Testis (tissue), 3 donors: Measurements from ENCODE around the gene RSPRY1. TPM values are rescaled to one million over a fixed set of nuclear protein-coding genes. Genes with fewer than 3 reads are reported as not detected.

ENCODE experiments used
- DNase-seq: peaks from one replicate; pipeline ENCODE4 v3.0.0-alpha.2; 2019
- H3K27ac ChIP-seq, 2 donors: fragments of 200-600 bp; sonication (generic); one replicate each; pipeline ENCODE4 v1.5.1; 2019
- H3K27me3 ChIP-seq: fragments of 200-600 bp; sonication (generic); one replicate; pipeline ENCODE4 v1.5.1; 2019
- H3K36me3 ChIP-seq: fragments of 200-600 bp; sonication (generic); one replicate; pipeline ENCODE4 v1.5.1; 2017; ENCODE audit warnings: low read depth; ENCODE audit errors: missing control alignments
- H3K4me1 ChIP-seq: fragments of 200-600 bp; sonication (generic); one replicate; pipeline ENCODE4 v1.5.1; 2019
- H3K4me3 ChIP-seq, 2 donors: fragments of 200-600 bp; sonication (generic); one replicate each; pipeline ENCODE4 v1.5.1; 2017 to 2019
- H3K9me3 ChIP-seq: fragments of 200-600 bp; sonication (generic); one replicate; pipeline ENCODE4 v1.5.1; 2017
- CTCF ChIP-seq, 3 experiments: fragments of 450-650 bp in 2 of 3; fragments of 200-600 bp in 1 of 3; sonication (generic) in 1 of 3; IDR thresholded peaks; one replicate each; pipeline ENCODE4 v1.5.1; 2016 to 2019; ENCODE audit warnings: antibody characterized with exemption in 3 of 3, mild to moderate bottlenecking in 2 of 3, moderate library complexity in 1 of 3
- POLR2A ChIP-seq: fragments of 450-650 bp; IDR thresholded peaks from one replicate; pipeline ENCODE4 v1.6.1; 2017; ENCODE audit warnings: antibody characterized with exemption, mild to moderate bottlenecking, moderate library complexity
- WGBS, 2 donors: methylation state at CpG; one replicate each; pipeline ENCODE4 v1.1.5; 2018; 5-methylcytosine and 5-hydroxymethylcytosine counted together
- intact Hi-C: fragments of 100-400 bp; cut with DNase I; formaldehyde crosslinking; loops from one replicate; pipeline ENCODE4 v1.15.1; 2023; ENCODE audit warnings: low total_unique reads
- polyA plus RNA-seq: library from polyadenylated mRNA; stranded (reverse); fragments of 350-450 nt; fragmentation: Illumina TruSeq; extraction: RNeasy Lipid Tissue Mini Kit (QIAGEN cat#74804); gene quantifications from one replicate; pipeline ENCODE4 v1.2.3, GENCODE V29; 2014; ENCODE audit warnings: low read depth, low replicate concordance; ENCODE audit not compliant: insufficient read depth
- total RNA-seq, 2 donors: library from RNA; depleted of rRNA; stranded (reverse); fragments of >200 nt; gene quantifications; one replicate each; pipeline ENCODE4 v1.2.3, GENCODE V29; 2016

The RSPRY1 gene
- total and polyA plus RNA-seq, 3 donors from 2014 or later, result 53.0 to 81.2 (median 73.3) TPM

GRCh38 chr16:57234707-57235092 lies 48.6 kb downstream of the RSPRY1 start:
- no peak for DNase-seq
- H3K27me3 ChIP-seq, result no peaks in the 10 kb centered on the region
- H3K9me3 ChIP-seq, result no peaks in the 10 kb centered on the region
- TF ChIP-seq POLR2A, result no peak
- no peak for TF ChIP-seq CTCF (IDR thresholded peaks at IDR 0.05)
- intact Hi-C loops, result no loop called here
- H3K27ac ChIP-seq, result no peak overlapping the region
- no peak overlapping the region for H3K4me3 ChIP-seq
- H3K4me1 ChIP-seq, result no peaks in the 10 kb centered on the region
- H3K36me3 ChIP-seq, result peaks cover 4% of the 10 kb centered on the region

DNA sequence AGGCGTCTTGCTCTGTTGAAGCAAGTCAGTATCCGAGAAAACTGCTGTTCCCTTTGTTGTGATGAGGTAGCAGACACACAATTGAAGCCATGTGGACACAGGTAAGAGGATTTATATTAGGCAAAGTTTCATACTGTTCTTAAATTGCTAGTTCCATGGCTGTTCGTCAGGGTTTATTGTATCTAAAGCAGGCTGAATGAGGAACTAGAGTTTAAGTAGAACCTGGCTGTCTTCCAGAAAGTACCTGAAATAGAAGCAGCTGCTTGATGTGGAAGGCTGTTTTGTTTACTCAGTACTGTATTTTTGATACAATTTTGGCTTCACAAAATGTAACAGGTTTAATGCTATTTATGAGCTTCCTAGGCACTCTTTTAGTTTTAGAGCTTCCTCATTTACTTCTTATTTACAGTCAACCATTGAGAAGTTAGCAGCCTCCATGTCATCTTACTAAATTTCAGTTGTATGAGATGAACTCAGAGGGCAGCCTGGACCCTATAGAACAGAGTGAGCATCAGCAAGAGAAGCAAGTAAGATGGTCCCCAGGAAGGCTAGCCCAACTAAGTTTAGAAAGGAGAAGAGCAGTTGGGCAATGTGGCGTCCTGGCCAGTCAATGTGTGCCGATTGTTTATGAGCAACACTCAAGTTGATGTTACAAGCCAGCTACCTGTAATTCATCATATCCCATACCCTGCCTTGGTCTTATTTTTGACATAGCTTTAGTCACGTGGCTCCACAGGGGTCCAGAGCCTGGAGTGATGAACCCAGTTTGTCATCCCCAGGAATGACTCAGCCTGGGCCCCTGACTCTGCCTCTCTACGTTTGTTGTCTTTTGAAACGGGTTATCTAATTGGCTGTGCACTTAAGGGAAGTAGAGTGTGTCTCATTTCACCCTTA lies 49.2 kb downstream of the RSPRY1 start:
- Histone ChIP-seq H3K36me3 (peaks cover 4% of the 10 kb centered on the region), H3K4me3 (no peak overlapping the region), H3K27ac (no peak overlapping the region), H3K4me1 (no peaks in the 10 kb centered on the region), H3K27me3 (no peaks in the 10 kb centered on the region), H3K9me3 (no peaks in the 10 kb centered on the region)
- intact Hi-C loops, result no loop called here
- 85 to 88% methylated on average over 8 of the region's 8 CpGs for WGBS, 2 donors
- no peak for TF ChIP-seq CTCF (IDR thresholded peaks at IDR 0.05)
- TF ChIP-seq POLR2A, result no peak
- no peak for DNase-seq

GRCh38 chr16:57236022-57236350 lies 49.9 kb downstream of the RSPRY1 start:
- Histone ChIP-seq H3K9me3 (no peaks in the 10 kb centered on the region), H3K27ac (no peak overlapping the region), H3K36me3 (peaks cover 4% of the 10 kb centered on the region), H3K27me3 (no peaks in the 10 kb centered on the region), H3K4me1 (no peaks in the 10 kb centered on the region), H3K4me3 (no peak overlapping the region)
- DNase-seq, result no peak
- intact Hi-C loops, result no loop called here
- TF ChIP-seq POLR2A (no peak), CTCF (IDR thresholded peaks at IDR 0.05) (no peak)

DNA sequence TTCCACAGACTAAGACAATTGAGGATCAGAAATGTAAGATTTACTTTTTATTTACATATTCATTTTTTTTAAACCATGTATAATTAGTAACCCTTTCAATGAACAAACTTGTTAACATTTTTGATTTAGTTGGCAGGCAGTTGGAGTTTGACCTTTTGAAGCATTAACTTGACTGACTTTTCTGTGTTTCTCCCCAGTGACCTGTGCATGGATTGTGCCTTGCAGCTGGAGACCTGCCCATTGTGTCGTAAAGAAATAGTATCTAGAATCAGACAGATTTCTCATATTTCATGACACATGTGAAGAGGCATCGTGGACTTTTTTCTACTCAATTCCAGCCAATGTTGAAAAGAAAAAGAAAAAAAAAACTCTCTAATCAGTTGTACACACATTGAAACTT lies 52.6 kb downstream of the RSPRY1 start:
- intact Hi-C loops, result no loop called here
- WGBS, 2 donors, result 72 to 84% methylated on average over 2 of the region's 2 CpGs
- TF ChIP-seq POLR2A (no peak), CTCF (IDR thresholded peaks at IDR 0.05) (no peak)
- Histone ChIP-seq H3K4me3 (no peak overlapping the region), H3K27ac (no peak overlapping the region), H3K36me3 (peaks cover 4% of the 10 kb centered on the region), H3K27me3 (no peaks in the 10 kb centered on the region), H3K9me3 (no peaks in the 10 kb centered on the region), H3K4me1 (no peaks in the 10 kb centered on the region)
- DNase-seq, result no peak

DNA sequence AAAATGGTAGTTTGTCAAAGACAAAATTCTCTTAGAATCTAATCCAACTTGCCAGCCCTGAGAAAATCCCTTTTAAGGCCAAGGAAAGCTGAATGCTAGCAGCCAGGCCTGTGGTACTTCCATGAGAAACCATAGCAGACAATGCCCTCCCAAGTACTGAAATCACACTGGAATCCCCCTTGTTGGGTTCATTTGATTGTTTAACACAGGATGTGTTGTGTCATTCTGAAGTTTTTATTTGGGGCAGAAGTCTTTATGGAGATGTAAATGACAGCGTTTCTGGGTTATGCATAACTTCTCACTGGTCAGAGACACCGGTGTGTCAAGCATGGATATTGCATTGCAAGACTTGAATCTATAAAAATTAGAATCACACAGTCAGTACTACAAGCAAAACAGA lies 53.0 kb downstream of the RSPRY1 start:
- H3K27me3 ChIP-seq, result no peaks in the 10 kb centered on the region
- intact Hi-C loops, result no loop called here
- H3K4me3 ChIP-seq, result no peak overlapping the region
- H3K4me1 ChIP-seq, result no peaks in the 10 kb centered on the region
- TF ChIP-seq POLR2A (no peak), CTCF (IDR thresholded peaks at IDR 0.05) (no peak)
- H3K9me3 ChIP-seq, result no peaks in the 10 kb centered on the region
- DNase-seq, result no peak
- H3K36me3 ChIP-seq, result peaks cover 4% of the 10 kb centered on the region
- 79 to 88% methylated on average over 2 of the region's 2 CpGs for WGBS, 2 donors
- no peak overlapping the region for H3K27ac ChIP-seq
